RCC 7860 (cell line): ENCODE results near the gene MAFF.

Source experiments
- DNase-seq: peaks from one replicate; pipeline ENCODE4 v3.0.0-alpha.2; 2015; ENCODE audit warnings: low spot score
- FAIRE-seq: peaks from 2 replicates; lab custom pipeline; 2012; peaks lifted over from hg19 to GRCh38; lab: Jason Lieb, UNC

Gene MAFF

DNA sequence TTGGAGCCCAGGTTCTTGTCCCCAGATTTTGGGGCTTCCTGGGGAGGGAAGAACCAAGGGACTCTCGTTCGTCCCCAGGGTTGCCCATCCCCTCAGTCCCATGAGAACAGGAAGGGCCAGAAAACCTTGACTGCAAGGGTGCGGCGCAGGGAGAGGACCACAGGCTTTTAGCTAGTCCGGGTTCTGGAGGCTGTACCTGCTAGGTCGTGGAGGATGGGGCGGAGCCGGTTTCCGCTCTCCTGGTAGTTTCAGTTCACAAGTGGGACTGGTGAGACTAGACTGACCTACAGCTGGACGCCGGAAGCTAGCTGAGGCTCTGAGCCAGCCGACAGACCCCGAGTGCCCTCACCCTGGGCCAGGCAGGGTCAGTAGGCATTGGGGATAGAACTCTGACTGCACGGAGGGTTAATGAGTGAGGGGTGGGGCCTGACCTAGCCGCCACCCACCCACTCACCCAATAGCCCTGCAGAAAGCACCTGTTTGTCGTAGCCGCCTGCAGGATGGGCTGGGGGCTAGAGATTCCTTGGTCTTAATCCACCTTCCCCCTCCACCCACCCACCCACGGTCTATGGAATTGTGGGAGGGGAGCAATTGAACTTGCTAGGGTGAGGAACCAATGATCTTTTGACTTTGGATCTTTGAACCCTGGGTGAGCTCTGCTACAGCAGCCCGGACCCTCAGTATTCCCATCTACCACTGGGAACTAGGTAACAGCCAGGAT, 1.5 kb downstream of the MAFF start:
- FAIRE-seq: no peak
- DNase-seq: no peak

DNA sequence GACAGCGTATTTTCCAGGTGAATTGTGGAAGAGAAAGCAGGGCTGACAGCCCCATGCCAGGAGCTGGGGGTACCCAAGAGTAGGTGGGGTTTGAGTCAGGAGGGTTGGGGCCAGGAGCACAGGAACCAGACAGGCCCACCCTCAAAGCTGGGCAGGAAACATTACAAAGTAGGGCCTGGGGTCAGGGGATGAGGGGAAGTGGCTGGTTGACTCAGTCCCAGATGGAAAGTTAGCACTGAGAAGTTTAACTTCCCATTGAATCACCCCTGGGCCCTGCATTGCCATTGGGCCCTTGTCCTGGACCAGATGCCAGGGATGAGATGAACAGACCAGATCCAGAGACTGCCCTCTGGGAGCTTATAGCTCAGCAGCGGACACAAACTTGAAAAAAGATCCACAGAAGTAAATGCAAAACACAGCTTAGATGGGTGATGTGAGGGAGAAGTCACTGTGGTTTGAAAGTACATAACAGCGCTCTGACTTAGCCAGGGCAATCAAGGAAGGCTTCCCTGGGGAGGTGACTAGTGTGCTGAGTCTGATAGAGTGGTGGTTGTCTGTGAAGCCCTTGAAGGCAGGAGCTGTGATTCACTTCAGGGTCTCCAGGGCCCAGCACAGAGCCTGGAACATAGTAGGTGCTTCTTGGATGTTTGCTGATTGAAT, 2.2 kb downstream of the MAFF start:
- DNase-seq: no peak

GRCh38 chr22:38204784-38205183, 3.0 kb downstream of the MAFF start:
- FAIRE-seq (no peak), DNase-seq (no peak)

More for the DNA sequence above, 2.2 kb downstream of the MAFF start:
- FAIRE-seq: no peak

GRCh38 chr22:38205261-38206128, 3.7 kb downstream of the MAFF start:
- FAIRE-seq (no peak), DNase-seq (no peak)

- DNase-seq (no peak), FAIRE-seq (no peak)
These were observed 6.2 kb downstream of the MAFF start for GRCh38 chr22:38207898-38208432.

- FAIRE-seq: no peak
- DNase-seq: no peak
These were observed 6.8 kb downstream of the MAFF start for GRCh38 chr22:38208551-38208968.

DNA sequence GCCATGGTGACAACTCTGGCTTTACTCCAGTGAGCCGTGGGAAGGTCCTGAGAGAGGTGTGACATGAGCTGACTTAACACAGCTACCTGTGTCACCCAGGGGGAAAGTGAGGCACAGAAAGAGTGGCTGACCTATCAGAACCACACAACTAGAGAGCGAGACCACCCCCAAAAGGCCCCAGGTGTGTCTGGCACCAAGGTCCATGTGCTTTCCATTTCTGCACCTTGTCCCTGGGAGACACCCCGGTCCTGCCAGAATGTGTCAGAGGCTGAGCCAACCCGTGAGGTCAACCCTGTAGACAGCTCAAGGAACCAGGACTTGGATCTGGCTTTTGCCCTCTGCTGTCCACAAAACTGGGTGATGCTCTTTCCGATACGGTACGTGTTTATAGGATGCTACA, 9.8 kb downstream of the MAFF start:
- DNase-seq (no peak), FAIRE-seq (no peak)

- DNase-seq (no peak), FAIRE-seq (no peak)
These were observed 10.6 kb downstream of the MAFF start for GRCh38 chr22:38212442-38212841.

- FAIRE-seq: no peak
- DNase-seq: no peak
These were observed 11.7 kb downstream of the MAFF start for GRCh38 chr22:38213319-38213989.

DNA sequence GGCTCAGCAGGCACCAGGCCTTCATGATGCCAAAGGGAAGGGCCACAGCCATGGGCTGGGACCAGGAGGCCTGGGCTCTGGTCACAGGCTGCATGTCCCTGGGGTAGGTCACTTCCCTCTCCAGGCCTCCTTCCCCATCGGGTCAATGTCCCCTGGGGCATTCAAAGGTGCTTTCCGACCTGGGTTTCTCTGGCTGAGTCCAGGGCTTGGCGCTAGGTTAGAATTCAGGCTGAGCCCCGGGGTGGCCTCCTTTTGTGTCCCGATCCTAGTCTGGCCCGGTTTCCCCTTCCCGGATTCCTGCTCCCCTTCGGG, 12.2 kb downstream of the MAFF start:
- DNase-seq (no peak), FAIRE-seq (no peak)

DNA sequence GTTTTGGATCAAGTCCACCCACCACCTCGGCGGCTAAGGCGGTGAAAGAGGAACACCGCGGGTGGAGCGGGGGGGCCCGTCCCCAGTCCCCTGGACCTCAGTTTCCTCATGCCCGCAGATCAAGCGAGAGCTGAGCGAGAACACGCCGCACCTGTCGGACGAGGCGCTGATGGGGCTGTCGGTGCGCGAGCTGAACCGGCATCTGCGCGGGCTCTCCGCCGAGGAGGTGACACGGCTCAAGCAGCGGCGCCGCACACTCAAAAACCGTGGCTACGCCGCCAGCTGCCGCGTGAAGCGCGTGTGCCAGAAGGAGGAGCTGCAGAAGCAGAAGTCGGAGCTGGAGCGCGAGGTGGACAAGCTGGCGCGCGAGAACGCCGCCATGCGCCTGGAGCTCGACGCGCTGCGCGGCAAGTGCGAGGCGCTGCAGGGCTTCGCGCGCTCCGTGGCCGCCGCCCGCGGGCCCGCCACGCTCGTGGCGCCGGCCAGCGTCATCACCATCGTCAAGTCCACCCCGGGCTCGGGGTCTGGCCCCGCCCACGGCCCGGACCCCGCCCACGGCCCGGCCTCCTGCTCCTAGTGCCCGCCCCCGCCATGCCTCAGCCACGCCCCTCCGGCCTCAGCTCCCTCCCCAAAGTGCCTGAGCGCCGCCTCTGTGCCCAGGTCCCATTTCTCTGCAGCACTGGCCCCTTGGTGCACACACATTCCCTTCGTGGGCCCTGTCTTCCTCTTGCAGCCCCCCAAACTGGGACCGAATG, 12.7 kb downstream of the MAFF start:
- DNase-seq (no peak), FAIRE-seq (no peak)

GRCh38 chr22:38215156-38216038, 13.6 kb downstream of the MAFF start:
- DNase-seq (no peak), FAIRE-seq (no peak)

GRCh38 chr22:38218661-38219622, 17.1 kb downstream of the MAFF start:
- peak; percentile 86 for DNase-seq
- peak; percentile 81 for FAIRE-seq

- FAIRE-seq: no peak
- DNase-seq: no peak
These were observed 17.8 kb downstream of the MAFF start for GRCh38 chr22:38219632-38220031.

DNA sequence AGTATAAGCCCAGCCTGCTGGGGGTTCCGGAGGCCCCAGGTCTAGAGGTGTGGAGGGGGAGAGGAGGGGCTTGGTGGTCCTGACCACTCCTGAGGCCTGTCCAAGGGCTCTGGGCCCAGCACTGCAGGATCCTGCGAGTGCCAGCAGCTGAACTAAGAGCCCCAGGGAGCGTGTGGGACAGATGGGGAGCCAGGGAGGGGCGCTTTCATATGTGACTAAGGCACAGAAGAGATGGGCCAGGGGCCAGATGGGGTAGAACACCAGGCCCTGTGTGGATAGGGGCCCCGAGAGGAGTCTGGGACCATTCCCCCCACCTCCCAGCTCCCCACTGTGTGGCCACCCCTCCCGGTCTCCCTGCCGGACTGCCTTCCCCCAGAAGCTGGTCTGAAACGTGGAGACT, 18.4 kb downstream of the MAFF start:
- no peak for FAIRE-seq
- no peak for DNase-seq

GRCh38 chr22:38220653-38221386, 19.0 kb downstream of the MAFF start:
- FAIRE-seq (no peak), DNase-seq (no peak)

- DNase-seq (no peak), FAIRE-seq (no peak)
These were observed 19.6 kb downstream of the MAFF start for GRCh38 chr22:38221407-38221806.
